ENCODE results near the gene HOXC13.

The HOXC13 gene

GRCh38 chr12:53955036-53955775 lies 16.6 kb downstream of the HOXC13 start:
- DNase-seq = no peak

GRCh38 chr12:53955776-53956250 lies 17.2 kb downstream of the HOXC13 start:
- DNase-seq = no peak

- no peak for DNase-seq
Measured at GRCh38 chr12:53956251-53956887, 17.7 kb downstream of the HOXC13 start.

GRCh38 chr12:53956914-53957536 lies 18.4 kb downstream of the HOXC13 start:
- DNase-seq = no peak

GRCh38 chr12:53958128-53958527 lies 19.5 kb downstream of the HOXC13 start:
- DNase-seq = no peak

GRCh38 chr12:53959314-53959713 lies 20.7 kb downstream of the HOXC13 start:
- DNase-seq = no peak

- no peak for DNase-seq
Measured at GRCh38 chr12:53960187-53961024, 21.8 kb downstream of the HOXC13 start.

GRCh38 chr12:53961025-53961761 lies 22.6 kb downstream of the HOXC13 start:
- no peak for DNase-seq

GRCh38 chr12:53963005-53963404 lies 24.4 kb downstream of the HOXC13 start:
- DNase-seq = no peak

GRCh38 chr12:53963434-53964314 lies 25.0 kb downstream of the HOXC13 start:
- no peak for DNase-seq

GRCh38 chr12:53964315-53964713 lies 25.7 kb downstream of the HOXC13 start:
- no peak for DNase-seq

GRCh38 chr12:53965281-53966084 lies 26.9 kb downstream of the HOXC13 start:
- DNase-seq = no peak

- no peak for DNase-seq
Measured at GRCh38 chr12:53966085-53966384, 27.4 kb downstream of the HOXC13 start.

- no peak for DNase-seq
Measured at GRCh38 chr12:53966385-53967133, 27.9 kb downstream of the HOXC13 start.

GRCh38 chr12:53967421-53967925 lies 28.8 kb downstream of the HOXC13 start:
- DNase-seq = no peak

GRCh38 chr12:53968214-53969127 lies 29.8 kb downstream of the HOXC13 start:
- DNase-seq = no peak

GRCh38 chr12:53969588-53970259 lies 31.1 kb downstream of the HOXC13 start:
- no peak for DNase-seq

- no peak for DNase-seq
Measured at GRCh38 chr12:53970451-53970850, 31.8 kb downstream of the HOXC13 start.
